ENCODE data around the gene BEND6. TPM values are rescaled to one million over a fixed set of nuclear protein-coding genes. Genes with fewer than 3 reads are reported as not detected.

Gene BEND6
- total RNA-seq, 1 donor from 2014 or later, result 0.46 TPM

GRCh38 chr6:56913285-56914074 lies 41.4 kb upstream of the BEND6 start:
- Mint-ChIP-seq H3K4me3 (ENCODE audit: low read depth) (no peak overlapping the region), H3K9me3 (ENCODE audit: low read depth) (no peaks in the 10 kb centered on the region), H3K27me3 (no peaks in the 10 kb centered on the region), H3K36me3 (ENCODE audit: insufficient read depth) (no peaks in the 10 kb centered on the region), H3K27ac (no peak overlapping the region), H3K4me1 (ENCODE audit: low read depth) (no peaks in the 10 kb centered on the region)
- TF ChIP-seq CTCF (IDR thresholded peaks at IDR 0.05; ENCODE audit: unreplicated experiment), result no peak
- DNase-seq (ENCODE audit: low spot score, unreplicated experiment), result no peak

GRCh38 chr6:56914798-56915658 lies 39.9 kb upstream of the BEND6 start:
- no peaks in the 10 kb centered on the region for H3K27me3 Mint-ChIP-seq
- H3K36me3 Mint-ChIP-seq (ENCODE audit: insufficient read depth), result no peaks in the 10 kb centered on the region
- no peak overlapping the region for H3K4me3 Mint-ChIP-seq (ENCODE audit: low read depth)
- no peaks in the 10 kb centered on the region for H3K9me3 Mint-ChIP-seq (ENCODE audit: low read depth)
- no peak for DNase-seq (ENCODE audit: low spot score, unreplicated experiment)
- H3K27ac Mint-ChIP-seq, result no peak overlapping the region
- no peak for TF ChIP-seq CTCF (IDR thresholded peaks at IDR 0.05; ENCODE audit: unreplicated experiment)
- no peaks in the 10 kb centered on the region for H3K4me1 Mint-ChIP-seq (ENCODE audit: low read depth)

GRCh38 chr6:56915832-56916231 lies 39.1 kb upstream of the BEND6 start:
- Mint-ChIP-seq H3K36me3 (ENCODE audit: insufficient read depth) (no peaks in the 10 kb centered on the region), H3K27ac (no peak overlapping the region), H3K27me3 (no peaks in the 10 kb centered on the region), H3K4me1 (ENCODE audit: low read depth) (no peaks in the 10 kb centered on the region), H3K9me3 (ENCODE audit: low read depth) (no peaks in the 10 kb centered on the region), H3K4me3 (ENCODE audit: low read depth) (no peak overlapping the region)
- no peak for DNase-seq (ENCODE audit: low spot score, unreplicated experiment)
- no peak for TF ChIP-seq CTCF (IDR thresholded peaks at IDR 0.05; ENCODE audit: unreplicated experiment)

- DNase-seq (ENCODE audit: low spot score, unreplicated experiment), result no peak
- no peaks in the 10 kb centered on the region for H3K27me3 Mint-ChIP-seq
- no peak overlapping the region for H3K27ac Mint-ChIP-seq
- H3K4me1 Mint-ChIP-seq (ENCODE audit: low read depth), result no peaks in the 10 kb centered on the region
- no peak overlapping the region for H3K4me3 Mint-ChIP-seq (ENCODE audit: low read depth)
- H3K36me3 Mint-ChIP-seq (ENCODE audit: insufficient read depth), result no peaks in the 10 kb centered on the region
- no peak for TF ChIP-seq CTCF (IDR thresholded peaks at IDR 0.05; ENCODE audit: unreplicated experiment)
- H3K9me3 Mint-ChIP-seq (ENCODE audit: low read depth), result no peaks in the 10 kb centered on the region
Observed at GRCh38 chr6:56916849-56917551, 37.9 kb upstream of the BEND6 start.

- no peak for TF ChIP-seq CTCF (IDR thresholded peaks at IDR 0.05; ENCODE audit: unreplicated experiment)
- no peaks in the 10 kb centered on the region for H3K4me1 Mint-ChIP-seq (ENCODE audit: low read depth)
Observed at GRCh38 chr6:56922645-56923044, 32.3 kb upstream of the BEND6 start.

More at GRCh38 chr6:56922645-56923044, 32.3 kb upstream of the BEND6 start:
- H3K36me3 Mint-ChIP-seq (ENCODE audit: insufficient read depth), result no peaks in the 10 kb centered on the region
- H3K27ac Mint-ChIP-seq, result no peak overlapping the region
- no peaks in the 10 kb centered on the region for H3K9me3 Mint-ChIP-seq (ENCODE audit: low read depth)
- peaks cover 9% of the 10 kb centered on the region for H3K27me3 Mint-ChIP-seq
- no peak overlapping the region for H3K4me3 Mint-ChIP-seq (ENCODE audit: low read depth)
- no peak for DNase-seq (ENCODE audit: low spot score, unreplicated experiment)
